Stimulated activated CD4-positive, alpha-beta T cell treated with anti-CD3 and anti-CD28 coated beads, Interleukin-2, amount 100 ng/mL, for 24 hours (primary cell): ENCODE data around the gene MICAL1.
A peak's percentile ranks its signal among the peaks of the same experiment; 100 is the strongest.

ENCODE experiments used
- DNase-seq, 2 donors: peaks; one replicate each; pipeline ENCODE4 v3.0.0-alpha.2; 2020

MICAL1 gene

GRCh38 chr6:109455437-109456110 is at the start of gene MICAL1:
Gene MICAL1, minus strand, starts transcription at chr6:109455772. Its CDS starts 1,576 bp downstream, at chr6:109454196.
- DNase-seq, result peak; percentile 62 to 66

GRCh38 chr6:109503327-109504224 is 48.0 kb upstream of the MICAL1 start:
- DNase-seq, result no peak

- DNase-seq, result no peak
These were observed 43.4 kb upstream of the MICAL1 start for GRCh38 chr6:109498936-109499335.

GRCh38 chr6:109498052-109498451 is 42.5 kb upstream of the MICAL1 start:
- no peak for DNase-seq

GRCh38 chr6:109496036-109496772 is 40.6 kb upstream of the MICAL1 start:
- no peak for DNase-seq

- no peak for DNase-seq
These were observed 38.3 kb upstream of the MICAL1 start for GRCh38 chr6:109493865-109494264.

- DNase-seq, result no peak
These were observed 35.8 kb upstream of the MICAL1 start for GRCh38 chr6:109491207-109491938.

GRCh38 chr6:109490713-109491112 is 35.1 kb upstream of the MICAL1 start:
- no peak for DNase-seq

- DNase-seq, result no peak
These were observed 32.4 kb upstream of the MICAL1 start for GRCh38 chr6:109488001-109488400.

- DNase-seq, result no peak
These were observed 30.5 kb upstream of the MICAL1 start for GRCh38 chr6:109486068-109486467.

- no peak for DNase-seq
These were observed 29.8 kb upstream of the MICAL1 start for GRCh38 chr6:109485266-109485935.

- DNase-seq, result no peak
These were observed 28.6 kb upstream of the MICAL1 start for GRCh38 chr6:109484122-109484521.

- no peak for DNase-seq
These were observed 28.1 kb upstream of the MICAL1 start for GRCh38 chr6:109483735-109484057.

GRCh38 chr6:109482905-109483734 is 27.5 kb upstream of the MICAL1 start, which contains the start of gene ZBTB24:
Gene ZBTB24, minus strand, starts transcription at chr6:109483219. Its CDS starts 1,193 bp downstream, at chr6:109482026.
- peak; percentile 89 to 90 for DNase-seq

- no peak for DNase-seq
These were observed 25.5 kb upstream of the MICAL1 start for GRCh38 chr6:109480993-109481480.

GRCh38 chr6:109478841-109479624 is 23.5 kb upstream of the MICAL1 start:
- DNase-seq, result no peak

- no peak for DNase-seq
These were observed 22.7 kb upstream of the MICAL1 start for GRCh38 chr6:109478222-109478805.

GRCh38 chr6:109477725-109478124 is 22.2 kb upstream of the MICAL1 start:
- DNase-seq, result no peak

- DNase-seq, result no peak
These were observed 21.6 kb upstream of the MICAL1 start for GRCh38 chr6:109477184-109477583.

- DNase-seq, result no peak
These were observed 20.1 kb upstream of the MICAL1 start for GRCh38 chr6:109475625-109476024.
